Raji (cell line): Measurements from ENCODE around the gene SNX17.

Experiments
- POLR2A ChIP-seq: IDR thresholded peaks from 2 replicates; pipeline ENCODE4 v1.6.1; 2011; ENCODE audit warnings: low read depth, low read length, control low read depth; ENCODE audit not compliant: insufficient read depth

The SNX17 gene

GRCh38 chr2:27370026-27370815 is at the start of gene SNX17, which contains the start of gene EIF2B4:
SNX17 (plus strand) TSS chr2:27370616; CDS start chr2:27370744, 128 bp downstream.
EIF2B4 (minus strand) TSS chr2:27370338; CDS start chr2:27370314, 24 bp downstream.
- TF ChIP-seq POLR2A, result peak; percentile 96

GRCh38 chr2:27320958-27321543 is 49.4 kb upstream of the SNX17 start:
- TF ChIP-seq POLR2A, result no peak

- no peak for TF ChIP-seq POLR2A
These were observed 48.1 kb upstream of the SNX17 start for GRCh38 chr2:27322301-27322765.

GRCh38 chr2:27322766-27323595 is 47.4 kb upstream of the SNX17 start, which contains the start of gene MPV17:
MPV17 (minus strand) TSS chr2:27323097; CDS start chr2:27322517, 580 bp downstream.
- peak; percentile 97 for TF ChIP-seq POLR2A

GRCh38 chr2:27323596-27324285 is 46.7 kb upstream of the SNX17 start:
- TF ChIP-seq POLR2A, result no peak

- 0 out of 2 replicates have a peak, but pooled peaks have one; percentile 1 for TF ChIP-seq POLR2A
These were observed 45.7 kb upstream of the SNX17 start for GRCh38 chr2:27324720-27325119.

- no peak for TF ChIP-seq POLR2A
These were observed 35.1 kb upstream of the SNX17 start for GRCh38 chr2:27335311-27335710.

- no peak for TF ChIP-seq POLR2A
These were observed 34.2 kb upstream of the SNX17 start for GRCh38 chr2:27336173-27336572.

- no peak for TF ChIP-seq POLR2A
These were observed 22.8 kb upstream of the SNX17 start for GRCh38 chr2:27347641-27348040.

- TF ChIP-seq POLR2A, result no peak
These were observed 20.2 kb upstream of the SNX17 start for GRCh38 chr2:27350106-27350693.

GRCh38 chr2:27351802-27352598 is 18.4 kb upstream of the SNX17 start:
- TF ChIP-seq POLR2A, result no peak

GRCh38 chr2:27353762-27354596 is 16.4 kb upstream of the SNX17 start:
- TF ChIP-seq POLR2A, result no peak

- TF ChIP-seq POLR2A, result no peak
These were observed 15.9 kb upstream of the SNX17 start for GRCh38 chr2:27354597-27354927.
